Rectal smooth muscle tissue (tissue), 1 donor: ENCODE results near the gene SRPX2.
"Not testable (repeated sequence)": the region's sequence is repeated elsewhere in the genome, so short reads cannot be mapped to it uniquely, and the experiment has no call there.

ENCODE experiments used
- H3K27ac ChIP-seq: one replicate; pipeline ENCODE4 v1.7.0; 2013; ENCODE audit warnings: low read depth, low read length, inconsistent platforms
- H3K27me3 ChIP-seq: one replicate; pipeline ENCODE4 v1.7.0; 2013; ENCODE audit warnings: low read length; ENCODE audit not compliant: control insufficient read depth, insufficient read depth
- H3K36me3 ChIP-seq: one replicate; pipeline ENCODE4 v1.7.0; 2013; ENCODE audit warnings: low read length; ENCODE audit not compliant: control insufficient read depth, insufficient read depth
- H3K4me1 ChIP-seq: one replicate; pipeline ENCODE4 v1.7.0; 2013; ENCODE audit warnings: low read length; ENCODE audit not compliant: control insufficient read depth, insufficient read depth
- H3K4me3 ChIP-seq: one replicate; pipeline ENCODE4 v1.7.0; 2013; ENCODE audit warnings: low read length
- H3K9ac ChIP-seq: one replicate; pipeline ENCODE4 v1.7.0; 2013; ENCODE audit warnings: low read length

Gene SRPX2

DNA sequence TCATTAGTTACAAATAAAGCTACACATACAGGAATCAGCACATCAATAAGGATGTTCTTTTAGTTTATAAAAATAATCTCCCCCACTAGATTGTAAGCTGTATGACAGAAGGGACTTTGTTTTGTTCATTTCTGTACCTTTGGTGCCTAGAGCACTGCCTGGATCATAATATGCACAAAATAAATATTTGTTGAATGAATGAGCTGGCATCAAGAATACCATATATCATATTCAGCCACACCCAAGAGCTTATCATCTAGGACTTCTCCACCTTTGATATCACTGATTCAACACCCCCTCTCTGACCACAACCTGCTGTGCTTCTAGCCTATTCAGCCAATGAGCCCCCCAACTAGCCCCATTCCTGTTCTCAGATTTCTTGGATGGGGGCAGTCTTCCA is 77.3 kb downstream of the SRPX2 start:
- H3K9ac ChIP-seq, result no peak overlapping the region
- no peaks in the 10 kb centered on the region for H3K4me1 ChIP-seq
- no peak overlapping the region for H3K27ac ChIP-seq
- H3K27me3 ChIP-seq, result no peaks in the 10 kb centered on the region
- no peak overlapping the region for H3K4me3 ChIP-seq
- H3K36me3 ChIP-seq, result no peaks in the 10 kb centered on the region

DNA sequence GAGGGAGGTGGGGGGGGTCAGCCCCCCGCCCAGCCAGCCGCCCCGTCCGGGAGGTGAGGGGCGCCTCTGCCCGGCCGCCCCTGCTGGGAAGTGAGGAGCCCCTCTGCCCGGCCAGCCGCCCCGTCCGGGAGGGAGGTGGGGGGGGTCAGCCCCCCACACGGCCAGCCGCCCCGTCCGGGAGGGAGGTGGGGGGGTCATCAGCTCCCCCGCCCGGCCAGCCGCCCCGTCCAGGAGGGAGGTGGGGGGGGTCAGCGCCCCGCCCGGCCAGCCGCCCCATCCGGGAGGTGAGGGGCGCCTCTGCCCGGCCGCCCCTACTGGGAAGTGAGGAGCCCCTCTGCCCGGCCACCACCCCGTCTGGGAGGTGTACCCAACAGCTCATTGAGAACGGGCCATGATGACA is 80.0 kb downstream of the SRPX2 start:
- not testable (repeated sequence) for H3K27me3 ChIP-seq, H3K27ac ChIP-seq, H3K36me3 ChIP-seq, H3K4me3 ChIP-seq, H3K4me1 ChIP-seq, H3K9ac ChIP-seq
